MM.1S (cell line): ENCODE results near the gene NTM.

ENCODE experiments used
- EZH2phosphoT487 ChIP-seq: fragments of 300-600 bp; sonication (generic); IDR thresholded peaks from 2 replicates; pipeline ENCODE4 v1.6.1; 2018; ENCODE audit warnings: antibody characterized with exemption, low read length
- TF ChIP-seq, protein P1 (sequence below): fragments of 300-600 bp; sonication (generic); IDR thresholded peaks from 2 replicates; pipeline ENCODE4 v1.5.1; 2016; ENCODE audit warnings: antibody characterized with exemption, low read length, mixed read lengths

DNA sequence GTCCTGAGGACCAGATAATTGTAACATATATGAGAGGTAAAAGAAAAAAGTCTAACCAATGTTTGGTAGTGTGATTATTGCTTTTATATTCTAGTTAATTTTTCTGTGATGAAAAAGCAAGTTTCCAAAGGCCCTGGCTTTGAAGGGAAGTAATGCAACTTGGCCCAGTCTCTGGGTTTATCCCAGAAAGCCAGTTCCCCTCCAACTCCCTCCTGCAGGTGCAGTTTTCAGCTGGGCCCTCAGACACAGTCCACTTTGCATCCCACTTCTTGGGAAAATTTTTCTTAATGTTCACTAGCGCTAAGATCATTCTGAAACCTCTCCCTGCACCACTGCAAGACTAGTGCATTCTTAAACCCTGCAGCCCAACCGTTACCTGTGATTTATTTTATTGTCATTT, 586.8 kb downstream of the NTM start:
- TF ChIP-seq, protein P1, sequence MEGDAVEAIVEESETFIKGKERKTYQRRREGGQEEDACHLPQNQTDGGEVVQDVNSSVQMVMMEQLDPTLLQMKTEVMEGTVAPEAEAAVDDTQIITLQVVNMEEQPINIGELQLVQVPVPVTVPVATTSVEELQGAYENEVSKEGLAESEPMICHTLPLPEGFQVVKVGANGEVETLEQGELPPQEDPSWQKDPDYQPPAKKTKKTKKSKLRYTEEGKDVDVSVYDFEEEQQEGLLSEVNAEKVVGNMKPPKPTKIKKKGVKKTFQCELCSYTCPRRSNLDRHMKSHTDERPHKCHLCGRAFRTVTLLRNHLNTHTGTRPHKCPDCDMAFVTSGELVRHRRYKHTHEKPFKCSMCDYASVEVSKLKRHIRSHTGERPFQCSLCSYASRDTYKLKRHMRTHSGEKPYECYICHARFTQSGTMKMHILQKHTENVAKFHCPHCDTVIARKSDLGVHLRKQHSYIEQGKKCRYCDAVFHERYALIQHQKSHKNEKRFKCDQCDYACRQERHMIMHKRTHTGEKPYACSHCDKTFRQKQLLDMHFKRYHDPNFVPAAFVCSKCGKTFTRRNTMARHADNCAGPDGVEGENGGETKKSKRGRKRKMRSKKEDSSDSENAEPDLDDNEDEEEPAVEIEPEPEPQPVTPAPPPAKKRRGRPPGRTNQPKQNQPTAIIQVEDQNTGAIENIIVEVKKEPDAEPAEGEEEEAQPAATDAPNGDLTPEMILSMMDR = no peak
- no peak for TF ChIP-seq EZH2phosphoT487
